ENCODE results near the gene TRIM58. TPM values are rescaled to one million over a fixed set of nuclear protein-coding genes. Genes with fewer than 3 reads are reported as not detected.
A peak's percentile ranks its signal among the peaks of the same experiment; 100 is the strongest.

TRIM58 gene, protein sequence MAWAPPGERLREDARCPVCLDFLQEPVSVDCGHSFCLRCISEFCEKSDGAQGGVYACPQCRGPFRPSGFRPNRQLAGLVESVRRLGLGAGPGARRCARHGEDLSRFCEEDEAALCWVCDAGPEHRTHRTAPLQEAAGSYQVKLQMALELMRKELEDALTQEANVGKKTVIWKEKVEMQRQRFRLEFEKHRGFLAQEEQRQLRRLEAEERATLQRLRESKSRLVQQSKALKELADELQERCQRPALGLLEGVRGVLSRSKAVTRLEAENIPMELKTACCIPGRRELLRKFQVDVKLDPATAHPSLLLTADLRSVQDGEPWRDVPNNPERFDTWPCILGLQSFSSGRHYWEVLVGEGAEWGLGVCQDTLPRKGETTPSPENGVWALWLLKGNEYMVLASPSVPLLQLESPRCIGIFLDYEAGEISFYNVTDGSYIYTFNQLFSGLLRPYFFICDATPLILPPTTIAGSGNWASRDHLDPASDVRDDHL
- 6.0 TPM for total RNA-seq
- long read RNA-seq, transcript TRIM58-201 (6 exons, 3,225 nt): major isoform, 7 of 11 reads
- long read RNA-seq, partial matches to known transcripts: 0 of 11 reads
- long read RNA-seq, other reads (novel, unspliced or antisense): 4 of 11 reads

DNA sequence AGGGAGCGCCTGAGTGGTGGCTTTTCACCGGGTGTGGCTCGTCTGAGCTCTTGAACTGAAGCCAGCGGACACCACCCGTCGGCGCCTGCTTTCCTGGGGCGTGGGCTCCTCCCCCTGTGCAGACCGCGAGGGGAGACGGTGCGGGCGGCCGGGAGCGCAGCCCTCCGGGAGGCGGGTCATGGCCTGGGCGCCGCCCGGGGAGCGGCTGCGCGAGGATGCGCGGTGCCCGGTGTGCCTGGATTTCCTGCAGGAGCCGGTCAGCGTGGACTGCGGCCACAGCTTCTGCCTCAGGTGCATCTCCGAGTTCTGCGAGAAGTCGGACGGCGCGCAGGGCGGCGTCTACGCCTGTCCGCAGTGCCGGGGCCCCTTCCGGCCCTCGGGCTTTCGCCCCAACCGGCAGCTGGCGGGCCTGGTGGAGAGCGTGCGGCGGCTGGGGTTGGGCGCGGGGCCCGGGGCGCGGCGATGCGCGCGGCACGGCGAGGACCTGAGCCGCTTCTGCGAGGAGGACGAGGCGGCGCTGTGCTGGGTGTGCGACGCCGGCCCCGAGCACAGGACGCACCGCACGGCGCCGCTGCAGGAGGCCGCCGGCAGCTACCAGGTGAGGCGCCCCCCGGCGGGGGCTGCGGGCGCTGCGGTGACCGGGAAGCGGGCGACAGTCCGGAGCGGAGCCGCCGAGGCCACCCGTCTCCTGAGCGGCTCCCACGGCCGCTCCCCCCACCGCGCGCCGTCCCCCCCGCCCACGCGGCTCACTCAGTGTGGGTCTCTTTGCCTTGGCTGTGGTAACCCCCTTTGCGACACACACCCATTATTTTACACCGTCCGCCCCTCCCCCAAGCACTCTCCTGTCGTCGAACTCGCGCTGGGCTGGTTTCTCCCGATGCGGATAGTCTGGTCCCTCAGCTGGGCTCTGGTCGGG, at the start of gene TRIM58:
TRIM58 (plus strand) TSS at position 119 of the 916 bp plus-strand sequence; CDS start at position 179, 60 bp downstream.
- TF ChIP-seq, protein P1, sequence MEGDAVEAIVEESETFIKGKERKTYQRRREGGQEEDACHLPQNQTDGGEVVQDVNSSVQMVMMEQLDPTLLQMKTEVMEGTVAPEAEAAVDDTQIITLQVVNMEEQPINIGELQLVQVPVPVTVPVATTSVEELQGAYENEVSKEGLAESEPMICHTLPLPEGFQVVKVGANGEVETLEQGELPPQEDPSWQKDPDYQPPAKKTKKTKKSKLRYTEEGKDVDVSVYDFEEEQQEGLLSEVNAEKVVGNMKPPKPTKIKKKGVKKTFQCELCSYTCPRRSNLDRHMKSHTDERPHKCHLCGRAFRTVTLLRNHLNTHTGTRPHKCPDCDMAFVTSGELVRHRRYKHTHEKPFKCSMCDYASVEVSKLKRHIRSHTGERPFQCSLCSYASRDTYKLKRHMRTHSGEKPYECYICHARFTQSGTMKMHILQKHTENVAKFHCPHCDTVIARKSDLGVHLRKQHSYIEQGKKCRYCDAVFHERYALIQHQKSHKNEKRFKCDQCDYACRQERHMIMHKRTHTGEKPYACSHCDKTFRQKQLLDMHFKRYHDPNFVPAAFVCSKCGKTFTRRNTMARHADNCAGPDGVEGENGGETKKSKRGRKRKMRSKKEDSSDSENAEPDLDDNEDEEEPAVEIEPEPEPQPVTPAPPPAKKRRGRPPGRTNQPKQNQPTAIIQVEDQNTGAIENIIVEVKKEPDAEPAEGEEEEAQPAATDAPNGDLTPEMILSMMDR (IDR thresholded peaks at IDR 0.05): no peak
- DNase-seq (peak; percentile 66), ATAC-seq (peak; percentile 82)
- Histone ChIP-seq H3K4me3 (peak within 1 kb of the TSS; percentile 41), H3K27me3 (peaks cover 9% of the 10 kb centered on the region), H3K36me3 (no peaks in the 10 kb centered on the region), H3K27ac (no peak within 1 kb of the TSS), H3K9me3 (no peaks in the 10 kb centered on the region), H3K4me1 (no peaks in the 10 kb centered on the region)
- intact Hi-C loops (cut with DNase I): no loop called here

DNA sequence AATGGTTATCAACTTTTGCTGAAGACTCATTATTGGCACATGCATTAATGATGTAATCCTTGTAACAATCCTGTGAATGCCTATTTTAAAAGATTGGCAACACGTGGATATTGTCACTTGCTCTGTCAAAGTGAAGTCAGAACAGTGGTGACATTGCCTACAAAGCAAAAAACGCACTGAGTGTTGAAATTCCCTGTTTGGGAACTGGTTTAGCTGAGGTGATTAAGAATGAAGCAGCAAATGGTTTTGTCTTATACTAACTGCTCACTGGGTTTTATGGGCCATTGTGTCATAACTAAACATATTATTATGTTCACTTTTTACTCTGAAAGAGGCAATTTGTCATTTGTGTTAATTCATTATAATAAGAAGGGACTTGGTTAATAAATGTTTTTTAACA, 44.4 kb upstream of the TRIM58 start:
- no peaks in the 10 kb centered on the region for H3K27me3 ChIP-seq
- no peaks in the 10 kb centered on the region for H3K4me1 ChIP-seq
- H3K4me3 ChIP-seq: no peak overlapping the region
- no peaks in the 10 kb centered on the region for H3K9me3 ChIP-seq
- DNase-seq (no peak), ATAC-seq (no peak)
- intact Hi-C loops (cut with DNase I): no loop called here
- TF ChIP-seq, protein P1 (IDR thresholded peaks at IDR 0.05): no peak
- H3K36me3 ChIP-seq: no peaks in the 10 kb centered on the region
- no peak overlapping the region for H3K27ac ChIP-seq

DNA sequence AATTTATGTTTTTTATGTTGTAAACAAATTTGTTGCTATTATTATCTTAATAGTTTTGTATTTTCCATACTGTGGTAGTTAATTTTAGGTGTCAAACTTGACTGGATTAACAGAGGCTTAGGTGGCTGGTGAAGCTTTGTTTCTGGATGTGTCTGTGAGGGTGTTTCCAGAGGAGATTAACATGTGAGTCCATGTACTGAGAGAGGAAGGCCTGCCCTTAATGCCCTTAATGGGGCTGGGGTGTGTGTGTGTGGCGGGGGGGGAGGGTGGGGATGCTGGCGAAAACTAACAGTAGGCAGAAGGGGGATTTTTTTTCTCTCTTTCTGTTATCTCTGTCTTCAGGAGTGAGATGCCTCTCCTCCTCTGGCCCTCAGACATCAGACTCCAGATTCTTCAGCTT, 34.9 kb upstream of the TRIM58 start:
- Histone ChIP-seq H3K4me3 (no peak overlapping the region), H3K9me3 (no peaks in the 10 kb centered on the region), H3K36me3 (no peaks in the 10 kb centered on the region), H3K4me1 (no peaks in the 10 kb centered on the region), H3K27me3 (no peaks in the 10 kb centered on the region), H3K27ac (no peak overlapping the region)
- no peak for DNase-seq
- TF ChIP-seq, protein P1 (IDR thresholded peaks at IDR 0.05): no peak
- ATAC-seq: no peak
- intact Hi-C loops (cut with DNase I): no loop called here

DNA sequence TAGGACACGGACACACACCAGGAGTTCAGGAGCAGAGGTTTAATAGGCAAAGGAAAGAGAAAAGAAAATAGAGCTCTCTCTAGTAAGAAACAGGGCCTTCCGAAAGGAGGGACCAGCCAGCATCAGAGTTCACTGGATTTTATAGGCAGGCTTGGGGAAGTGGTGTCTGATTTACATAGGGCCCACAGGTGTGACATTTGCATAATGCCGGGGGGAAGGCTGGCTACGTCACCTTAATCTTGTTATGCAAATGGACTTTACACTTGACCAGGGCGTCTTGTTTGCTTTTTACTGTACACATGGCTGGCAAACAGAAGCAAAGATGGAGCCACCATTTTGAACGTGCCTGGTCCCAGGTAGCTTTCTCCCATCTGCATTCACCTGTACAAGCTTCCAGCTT, 33.0 kb upstream of the TRIM58 start, which contains the start of gene OR14A16:
OR14A16 (minus strand) TSS at position 97 of the 400 bp plus-strand sequence. CDS start 8,390 bp downstream, outside the sequence.
- Histone ChIP-seq H3K27me3 (no peaks in the 10 kb centered on the region), H3K36me3 (no peaks in the 10 kb centered on the region), H3K9me3 (no peaks in the 10 kb centered on the region), H3K4me3 (no peak within 1 kb of the TSS), H3K27ac (no peak within 1 kb of the TSS), H3K4me1 (no peaks in the 10 kb centered on the region)
- ATAC-seq (no peak), DNase-seq (no peak)
- intact Hi-C loops (cut with DNase I): no loop called here
- TF ChIP-seq, protein P1 (IDR thresholded peaks at IDR 0.05): no peak

DNA sequence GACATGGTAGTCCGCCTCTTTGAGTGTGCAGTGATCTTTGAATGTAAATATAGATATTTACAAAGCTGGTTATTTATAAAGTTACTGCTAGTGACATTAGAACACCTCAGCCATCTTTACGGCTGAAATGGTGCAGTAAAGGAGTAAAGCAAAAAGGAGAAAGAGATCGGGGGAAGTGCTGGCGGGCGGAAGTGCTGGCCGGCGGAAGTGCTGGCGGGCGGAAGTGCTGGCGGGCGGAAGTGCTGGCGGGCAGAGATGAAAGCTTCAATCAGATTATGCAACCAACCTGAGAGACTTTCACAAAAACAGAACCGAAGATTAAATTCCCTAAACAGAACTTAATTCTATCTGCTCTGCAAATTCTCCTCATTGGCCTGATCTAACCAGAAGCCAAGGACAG, 31.6 kb upstream of the TRIM58 start:
- Histone ChIP-seq H3K4me1 (no peaks in the 10 kb centered on the region), H3K27me3 (no peaks in the 10 kb centered on the region), H3K4me3 (no peak overlapping the region), H3K36me3 (no peaks in the 10 kb centered on the region), H3K27ac (no peak overlapping the region), H3K9me3 (no peaks in the 10 kb centered on the region)
- TF ChIP-seq, protein P1 (IDR thresholded peaks at IDR 0.05): no peak
- DNase-seq: no peak
- no peak for ATAC-seq
- intact Hi-C loops (cut with DNase I): no loop called here
